Stromal cell of bone marrow (primary cell): ENCODE data around the gene TBC1D3E.
"Not testable (repeated sequence)": the region's sequence is repeated elsewhere in the genome, so short reads cannot be mapped to it uniquely, and the experiment has no call there.

Experiments
- DNase-seq: peaks from one replicate; pipeline ENCODE4 v3.0.0-alpha.2; 2012; ENCODE audit warnings: low read depth

TBC1D3E gene

GRCh38 chr17:38127651-38128050, at the start of gene TBC1D3E:
Gene TBC1D3E, plus strand, starts transcription at chr17:38127951. Its CDS starts 1,545 bp downstream, at chr17:38129496.
- DNase-seq = not testable (repeated sequence)

DNA sequence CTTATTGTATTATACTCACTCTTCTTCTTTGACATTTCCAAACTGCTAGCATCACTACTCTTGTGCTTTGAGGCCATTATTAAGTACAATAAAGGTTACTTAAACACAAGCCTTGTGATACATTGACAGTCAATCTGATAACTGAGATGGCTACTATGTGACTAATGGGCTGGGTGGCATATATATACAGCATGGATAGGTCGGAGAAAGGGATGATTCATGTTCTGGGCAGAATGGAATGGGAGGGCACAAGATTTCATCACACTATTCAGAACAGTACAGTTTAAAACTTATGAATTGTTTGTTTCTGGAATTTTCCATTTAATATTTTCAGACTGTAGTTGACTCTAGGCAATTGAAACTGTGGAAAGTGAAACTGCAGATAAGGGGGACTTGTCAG, 40.4 kb upstream of the TBC1D3E start:
- DNase-seq = not testable (repeated sequence)

DNA sequence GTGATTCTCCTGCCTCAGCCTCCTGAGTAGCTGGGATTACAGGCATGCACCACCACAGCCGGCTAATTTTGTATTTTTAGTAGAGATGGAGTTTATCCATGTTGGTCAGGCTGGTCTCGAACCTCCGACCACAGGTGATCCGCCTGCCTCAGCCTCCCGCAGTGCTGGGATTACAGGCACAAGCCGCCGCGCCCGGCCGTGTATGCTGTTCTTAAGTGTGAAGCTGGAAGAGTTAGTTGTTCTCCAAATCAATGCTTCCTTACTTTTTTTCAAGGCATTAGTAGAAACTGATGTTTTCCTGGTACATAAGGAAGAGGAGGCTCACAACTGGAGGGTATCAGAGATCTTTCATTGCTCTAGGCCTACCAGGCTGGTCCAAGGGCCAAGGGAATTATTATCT, 39.6 kb upstream of the TBC1D3E start:
- not testable (repeated sequence) for DNase-seq

DNA sequence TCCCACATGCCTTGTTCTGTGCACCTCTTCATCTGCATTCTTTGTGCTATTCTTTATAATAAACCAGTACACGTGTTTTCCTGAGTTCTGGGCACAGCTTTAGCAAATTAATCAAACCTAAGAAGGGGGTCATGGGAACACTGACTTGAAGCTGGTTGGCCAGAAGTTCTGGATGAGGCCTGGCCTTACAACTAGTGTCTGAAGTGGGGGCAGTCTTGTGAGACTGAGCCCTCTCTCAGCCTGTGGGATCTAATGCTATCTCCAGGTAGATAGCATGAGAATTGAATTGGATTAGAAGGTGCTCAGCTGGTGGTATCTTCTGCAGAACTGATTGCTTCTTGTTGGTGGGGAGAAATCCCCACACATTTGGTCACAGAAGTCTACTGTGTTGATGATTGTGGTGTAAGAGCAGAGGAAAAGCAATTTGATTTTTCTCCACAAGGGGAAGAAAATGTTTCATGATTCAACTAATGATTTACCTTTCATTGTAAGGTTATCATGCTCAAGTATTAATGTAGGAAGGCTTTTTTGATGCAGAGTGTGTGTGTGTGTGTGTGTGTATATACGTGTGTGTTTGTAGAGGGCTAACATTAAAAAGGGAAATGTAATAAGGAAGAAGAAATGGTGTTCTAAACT, 33.6 kb upstream of the TBC1D3E start:
- not testable (repeated sequence) for DNase-seq

DNA sequence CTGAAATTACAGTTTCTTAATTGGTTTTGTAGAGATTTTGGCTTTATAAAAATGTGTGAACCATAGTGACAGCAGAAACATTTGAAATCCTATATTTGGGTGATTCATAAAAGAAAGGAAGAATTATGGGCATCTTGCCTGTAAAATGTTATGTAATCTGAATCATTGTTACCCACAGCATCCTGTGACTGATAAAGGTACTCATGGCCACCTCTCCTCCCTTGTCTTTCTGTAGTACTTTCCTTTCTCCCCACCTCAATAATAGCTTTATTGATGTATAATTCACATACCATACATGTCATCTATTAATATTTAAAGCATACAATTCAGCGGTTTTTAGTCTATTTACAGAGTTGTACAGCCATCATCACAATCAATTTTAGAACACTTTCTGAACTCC, 28.5 kb upstream of the TBC1D3E start:
- not testable (repeated sequence) for DNase-seq

DNA sequence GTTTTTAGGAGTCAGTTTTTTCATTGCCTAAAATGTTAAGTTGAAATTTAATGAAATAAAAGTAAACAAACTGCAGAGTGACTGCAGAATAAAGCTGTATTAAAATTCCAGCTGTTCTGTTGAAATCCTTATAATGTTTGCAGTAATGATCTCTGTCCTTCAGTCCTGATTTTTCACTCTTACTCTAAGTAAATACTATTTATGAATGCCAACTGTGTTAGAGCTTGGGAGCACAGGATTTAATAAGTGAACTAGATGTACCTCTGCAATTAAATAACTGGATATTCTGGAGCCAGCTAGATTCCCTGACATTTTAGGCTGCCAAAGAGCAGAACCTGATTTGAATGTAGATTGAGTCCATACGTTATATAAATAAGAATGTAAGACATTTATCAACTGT, 7.9 kb upstream of the TBC1D3E start:
- DNase-seq = not testable (repeated sequence)

DNA sequence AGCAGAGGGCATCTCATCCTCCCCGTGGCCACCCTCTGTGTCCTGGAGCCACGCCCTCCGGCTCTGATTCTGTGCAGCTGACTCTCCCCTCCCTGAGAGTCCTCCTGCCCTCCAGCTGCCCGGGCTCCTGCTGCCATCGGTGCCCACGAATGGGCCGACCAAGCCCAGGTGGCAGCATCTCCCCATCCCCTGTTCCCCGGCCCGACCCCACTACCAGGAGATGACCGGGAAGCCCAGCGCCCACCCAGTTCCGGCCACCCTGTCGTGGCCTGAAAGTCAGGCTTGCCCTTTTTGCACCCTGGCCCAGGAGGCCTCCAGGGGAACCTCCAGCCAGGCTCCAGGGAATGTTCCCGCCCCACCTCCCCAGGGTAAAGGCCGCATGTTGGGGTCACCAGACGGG, 7.1 kb downstream of the TBC1D3E start:
- DNase-seq = not testable (repeated sequence)
